ENCODE data around the gene MON2. TPM values are rescaled to one million over a fixed set of nuclear protein-coding genes. Genes with fewer than 3 reads are reported as not detected.
A peak's percentile ranks its signal among the peaks of the same experiment; 100 is the strongest.

Gene MON2
- total and polyA plus RNA-seq, 2 of the 8 experiments (the other 6 are each of a cell fraction or from before 2014, with no cell fraction given), result 3.8 to 21.8 TPM

- peak in 2 of 3 experiments; percentile 25 to 48; a peak in 2 of 4 replicates for TF ChIP-seq CTCF (IDR thresholded peaks at IDR 0.05; ENCODE audit: control extremely low read depth in 1 of 3, insufficient read depth in 1 of 3, low read depth in 1 of 3, low read length in 3 of 3)
- no peak for TF ChIP-seq RNF2 (IDR thresholded peaks at IDR 0.05; ENCODE audit: borderline replicate concordance, low read depth, low read length, missing control alignments, poor library complexity, severe bottlenecking)
- TF ChIP-seq EZH2 (IDR thresholded peaks at IDR 0.05; ENCODE audit: low read depth, low read length, severe bottlenecking), result no peak
- TF ChIP-seq SP2 (IDR thresholded peaks at IDR 0.05; ENCODE audit: low read length), result no peak
- TF ChIP-seq TCF12 (IDR thresholded peaks at IDR 0.05; ENCODE audit: low read depth, low read length), result no peak
- TF ChIP-seq HDAC2 (IDR thresholded peaks at IDR 0.05; ENCODE audit: borderline replicate concordance in 1 of 2, low read depth in 2 of 2, low read length in 2 of 2), result no peak
These were observed 133.3 kb downstream of the MON2 start (continued) for GRCh38 chr12:62599854-62600437.
